ENCODE results near the gene JMJD7. TPM values are rescaled to one million over a fixed set of nuclear protein-coding genes. Genes with fewer than 3 reads are reported as not detected.

Gene JMJD7
- total RNA-seq, 4 donors from 2014 or later: 1.9 to 10.9 (median 7.6) TPM

DNA sequence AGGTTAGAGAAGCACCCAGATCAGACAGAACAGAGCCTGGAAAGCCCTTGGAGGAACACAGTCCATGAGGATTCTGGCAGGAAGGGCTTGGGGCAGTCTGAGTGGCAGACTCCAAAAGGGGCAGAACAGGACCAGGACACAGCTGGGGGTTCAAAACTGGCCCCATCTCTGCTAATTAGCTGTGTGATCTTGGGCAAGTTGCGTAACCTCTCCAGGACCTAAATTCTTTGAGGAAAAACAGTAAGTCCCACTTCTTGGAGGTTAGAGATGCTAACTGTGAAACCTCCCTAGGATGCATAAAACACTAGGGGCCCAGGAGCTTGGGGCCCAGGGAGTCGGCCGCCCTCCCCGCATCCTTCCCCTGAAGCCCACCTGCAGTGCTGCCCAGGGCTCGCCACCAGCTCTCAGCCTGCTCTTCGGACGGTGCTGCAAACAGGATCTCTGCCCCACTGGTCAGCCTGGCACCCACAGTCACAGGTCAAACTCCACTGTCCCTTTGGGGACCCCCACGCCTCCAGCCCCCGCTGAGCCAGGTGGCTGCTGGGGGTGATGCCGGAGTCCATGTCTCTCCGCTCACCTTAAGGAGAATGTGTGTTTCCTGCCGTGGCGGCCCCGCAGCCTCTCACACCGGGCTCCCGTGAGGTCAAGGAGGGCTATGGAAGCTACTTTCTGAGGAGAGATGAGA, 22.7 kb downstream of the JMJD7 start:
- no peak for DNase-seq
- H3K4me1 ChIP-seq: no peaks in the 10 kb centered on the region

GRCh38 chr15:41851167-41851523, 23.3 kb downstream of the JMJD7 start:
- in situ Hi-C loops (cut with MboI; ENCODE audit: low pct_ligation_motif_present in 1 of 4, low pct_unique_long_range_greater_than_20kb in 1 of 4, low sequenced_read_pairs in 3 of 4) (no loop called here), intact Hi-C loops (cut with DNase I; ENCODE audit: low total_unique reads) (no loop called here)
- H3K27ac ChIP-seq: no peak overlapping the region
- H3K4me3 ChIP-seq: no peak overlapping the region
- WGBS, 2 donors (ENCODE audit: low coverage in 1 of 2): 36 to 38% methylated on average over 3 to 11 of the region's 11 CpGs
- H3K4me1 ChIP-seq: no peaks in the 10 kb centered on the region
- H3K27me3 ChIP-seq: peaks cover 25% of the 10 kb centered on the region
- H3K9me3 ChIP-seq: no peaks in the 10 kb centered on the region
- H3K36me3 ChIP-seq: peaks cover 0 to 14% (median 7%) of the 10 kb centered on the region in 4 donors
- no peak for DNase-seq
- TF ChIP-seq EP300 (IDR thresholded peaks at IDR 0.05; ENCODE audit: low read depth) (no peak), POLR2AphosphoS5 (IDR thresholded peaks at IDR 0.05) (no peak), CTCF (IDR thresholded peaks at IDR 0.05) (no peak), POLR2A (IDR thresholded peaks at IDR 0.05) (no peak)

More for the DNA sequence above, 22.7 kb downstream of the JMJD7 start:
- H3K27ac ChIP-seq: no peak overlapping the region
- 75 to 100% methylated on average over 1 to 16 of the region's 16 CpGs for WGBS, 2 donors (ENCODE audit: low coverage in 1 of 2)
- intact Hi-C loops (cut with DNase I; ENCODE audit: low total_unique reads) (no loop called here), in situ Hi-C loops (cut with MboI; ENCODE audit: low pct_ligation_motif_present in 1 of 4, low pct_unique_long_range_greater_than_20kb in 1 of 4, low sequenced_read_pairs in 3 of 4) (no loop called here)
- H3K4me3 ChIP-seq: no peak overlapping the region
- TF ChIP-seq POLR2AphosphoS5 (IDR thresholded peaks at IDR 0.05) (no peak), POLR2A (IDR thresholded peaks at IDR 0.05) (no peak), CTCF (IDR thresholded peaks at IDR 0.05) (no peak), EP300 (IDR thresholded peaks at IDR 0.05; ENCODE audit: low read depth) (no peak)
- peaks cover 0 to 19% (median 8%) of the 10 kb centered on the region in 4 donors for H3K36me3 ChIP-seq
- peaks cover 24% of the 10 kb centered on the region for H3K27me3 ChIP-seq
- no peaks in the 10 kb centered on the region for H3K9me3 ChIP-seq

DNA sequence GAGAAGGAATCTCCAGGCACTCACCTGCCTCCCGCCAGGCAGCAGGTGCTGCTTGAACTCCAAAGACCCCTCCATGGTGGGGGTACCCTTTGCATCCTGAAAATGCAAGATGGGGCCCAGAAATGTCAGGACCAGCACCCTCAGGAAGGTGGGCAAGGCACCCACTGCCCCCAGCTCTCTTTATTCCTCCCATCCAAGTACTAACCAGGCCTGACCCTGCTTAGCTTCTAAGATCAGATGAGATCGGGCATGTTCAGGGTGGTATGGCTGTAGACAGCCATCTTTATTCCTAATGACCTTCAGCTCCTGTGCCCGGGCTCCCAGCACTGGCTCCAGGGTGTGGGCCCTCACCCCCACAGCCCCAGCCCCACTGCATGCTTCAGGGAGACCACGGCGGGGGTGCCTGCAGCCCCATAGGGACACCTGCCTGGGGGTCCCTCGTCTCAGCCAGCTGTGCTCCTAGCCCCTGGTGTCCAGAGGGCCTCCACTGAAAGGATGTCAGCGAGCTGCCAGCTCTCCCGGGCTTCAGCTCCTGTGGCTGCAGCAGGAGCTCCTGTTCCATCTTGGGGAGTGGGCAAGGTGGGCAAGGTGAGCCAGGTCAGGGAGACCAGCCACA, 24.0 kb downstream of the JMJD7 start:
- intact Hi-C loops (cut with DNase I; ENCODE audit: low total_unique reads) (no loop called here), in situ Hi-C loops (cut with MboI; ENCODE audit: low pct_ligation_motif_present in 1 of 4, low pct_unique_long_range_greater_than_20kb in 1 of 4, low sequenced_read_pairs in 3 of 4) (no loop called here)
- TF ChIP-seq CTCF (IDR thresholded peaks at IDR 0.05) (no peak), POLR2A (IDR thresholded peaks at IDR 0.05) (no peak), POLR2AphosphoS5 (IDR thresholded peaks at IDR 0.05) (no peak), EP300 (IDR thresholded peaks at IDR 0.05; ENCODE audit: low read depth) (no peak)
- Histone ChIP-seq H3K27ac (no peak overlapping the region), H3K9me3 (no peaks in the 10 kb centered on the region), H3K4me3 (no peak overlapping the region), H3K27me3 (peaks cover 30% of the 10 kb centered on the region), H3K4me1 (no peaks in the 10 kb centered on the region), H3K36me3 (peaks cover 0 to 7% (median 3%) of the 10 kb centered on the region in 4 donors)
- DNase-seq: no peak
- WGBS, 2 donors (ENCODE audit: low coverage in 1 of 2): 77% methylated on average over 8 of the region's 8 CpGs; no CpG with 5 or more reads in 1 of the 2 donors

- in situ Hi-C loops (cut with MboI; ENCODE audit: low pct_ligation_motif_present in 1 of 4, low pct_unique_long_range_greater_than_20kb in 1 of 4, low sequenced_read_pairs in 3 of 4): no loop called here
- 77 to 100% methylated on average over 3 to 16 of the region's 17 CpGs for WGBS, 2 donors (ENCODE audit: low coverage in 1 of 2)
Measured at GRCh38 chr15:41852736-41853590, 25.1 kb downstream of the JMJD7 start.

More at GRCh38 chr15:41852736-41853590, 25.1 kb downstream of the JMJD7 start:
- H3K27ac ChIP-seq: no peak overlapping the region
- peaks cover 30% of the 10 kb centered on the region for H3K27me3 ChIP-seq
- no peaks in the 10 kb centered on the region for H3K36me3 ChIP-seq
- no peak for DNase-seq
- intact Hi-C loops (cut with DNase I; ENCODE audit: low total_unique reads): no loop called here
- no peaks in the 10 kb centered on the region for H3K9me3 ChIP-seq
- no peak overlapping the region for H3K4me3 ChIP-seq
- no peaks in the 10 kb centered on the region for H3K4me1 ChIP-seq
- TF ChIP-seq POLR2A (IDR thresholded peaks at IDR 0.05): no peak
- no peak for TF ChIP-seq POLR2AphosphoS5 (IDR thresholded peaks at IDR 0.05)

Data from transverse colon (tissue), 4 donors.